Pancreas (tissue), 10 donors: ENCODE results near the gene RIN1. TPM values are rescaled to one million over a fixed set of nuclear protein-coding genes. Genes with fewer than 3 reads are reported as not detected.
"Not testable (repeated sequence)": the region's sequence is repeated elsewhere in the genome, so short reads cannot be mapped to it uniquely, and the experiment has no call there.

ENCODE experiments used
- ATAC-seq, 4 donors: fragments of 200-7000 bp; cut with Tn5 transposase; one replicate each; pipeline versions ENCODE4 v1.8.0 to v1.9.1; 2020; ENCODE audit warnings: mild to moderate bottlenecking in 4 of 4, moderate library complexity in 4 of 4
- DNase-seq, 6 donors: peaks; one replicate each; pipeline ENCODE4 v3.0.0-alpha.2; 2020
- FAIRE-seq: peaks from 2 replicates; lab custom pipeline; 2012; peaks lifted over from hg19 to GRCh38; lab: Jason Lieb, UNC
- H3K27ac ChIP-seq, 4 donors: fragments of 200-600 bp; sonication (generic); 1 replicate in 3 of 4; 2 replicates in 1 of 4; pipeline versions ENCODE4 v1.5.0 to v1.8.0; 2020
- H3K27me3 ChIP-seq, 4 donors: fragments of 200-600 bp; one replicate each; pipeline ENCODE4 v1.8.0; 2021
- H3K36me3 ChIP-seq, 3 donors: fragments of 200-600 bp; sonication (generic) in 1 of 3; one replicate each; pipeline versions ENCODE4 v1.5.0 to v1.8.0; 2020 to 2021
- H3K4me1 ChIP-seq, 3 donors: fragments of 200-600 bp; one replicate each; pipeline ENCODE4 v1.8.0; 2021
- H3K4me3 ChIP-seq, 4 donors: fragments of 200-600 bp; sonication (generic) in 2 of 4; one replicate each; pipeline versions ENCODE4 v1.5.0 to v1.8.0; 2020 to 2021
- H3K9me3 ChIP-seq, 4 donors: fragments of 200-600 bp; one replicate each; pipeline ENCODE4 v1.8.0; 2021
- WGBS, 2 donors: extraction: QIAGEN DNeasy Blood & Tissue Kit; methylation state at CpG; one replicate each; pipeline ENCODE4 v1.1.7; 2013; 5-methylcytosine and 5-hydroxymethylcytosine counted together
- intact Hi-C, 3 donors: fragments of 100-400 bp; cut with DNase I; formaldehyde crosslinking; loops; one replicate each; pipeline versions ENCODE4 v1.11.1 to v1.14.2; 2022
- polyA plus RNA-seq, 2 donors: library from polyadenylated mRNA; stranded (reverse); fragments of 200-250 nt; gene quantifications; one replicate each; pipeline ENCODE4 v1.2.3, GENCODE V29; 2013
- total RNA-seq, 6 donors: library from RNA; stranded (reverse); fragmentation: NEBNext Ultra II Directional in 4 of 6; extraction: Animal tissue kit (Norgen Biotek cat#: 25700) in 4 of 6; gene quantifications; one replicate each; pipeline versions ENCODE4 v1.2.1 to v1.2.4, GENCODE V29; 2021 to 2023
- TF ChIP-seq, protein P1 (sequence below), 4 donors: fragments of 200-600 bp; sonication (generic) in 3 of 4; IDR thresholded peaks; one replicate each; pipeline versions ENCODE4 v1.5.0 to v1.8.0; 2021; ENCODE audit warnings: antibody characterized with exemption in 4 of 4
- donor health status: healthy with polysubstance abuse.
- donor health status: DM: no; HTN: no; CAD: no; lungs with moderate emphysema.
- donor health status: DM: no; HTN: no; CAD: no.
- donor health status: control.
- donor health status: control.
- donor health status: Bipolar disorder and iron deficiency.
- donor health status: DM: yes; HTN: yes; CAD: no.
- donor health status: DM: no; HTN: no; CAD: no.
- donor health status: DM: no; HTN: no; CAD: no.
- donor health status: DM: yes; HTN: yes; CAD: no.

RIN1 gene
- total RNA-seq (1 to 10 TPM; 2.7 to 5.0 (median 4.1) TPM), polyA plus RNA-seq (10 to 100 TPM in 1 of 2 donors, 1 to 10 TPM in 1; 9.2 to 15.7 TPM)

GRCh38 chr11:66336234-66337102 lies at the start of gene RIN1:
Gene RIN1, minus strand, starts transcription at chr11:66336434. Its CDS starts 32 bp downstream, at chr11:66336402.
- H3K36me3 ChIP-seq, result peaks cover 0 to 18% (median 9%) of the 10 kb centered on the region in 3 donors
- peaks cover 4 to 12% (median 10%) of the 10 kb centered on the region in 3 donors for H3K4me1 ChIP-seq
- intact Hi-C loops, result no loop called here
- no peaks in the 10 kb centered on the region for H3K27me3 ChIP-seq
- peak within 1 kb of the TSS; percentile 10 to 68 (median 36) for H3K4me3 ChIP-seq
- TF ChIP-seq, protein P1, sequence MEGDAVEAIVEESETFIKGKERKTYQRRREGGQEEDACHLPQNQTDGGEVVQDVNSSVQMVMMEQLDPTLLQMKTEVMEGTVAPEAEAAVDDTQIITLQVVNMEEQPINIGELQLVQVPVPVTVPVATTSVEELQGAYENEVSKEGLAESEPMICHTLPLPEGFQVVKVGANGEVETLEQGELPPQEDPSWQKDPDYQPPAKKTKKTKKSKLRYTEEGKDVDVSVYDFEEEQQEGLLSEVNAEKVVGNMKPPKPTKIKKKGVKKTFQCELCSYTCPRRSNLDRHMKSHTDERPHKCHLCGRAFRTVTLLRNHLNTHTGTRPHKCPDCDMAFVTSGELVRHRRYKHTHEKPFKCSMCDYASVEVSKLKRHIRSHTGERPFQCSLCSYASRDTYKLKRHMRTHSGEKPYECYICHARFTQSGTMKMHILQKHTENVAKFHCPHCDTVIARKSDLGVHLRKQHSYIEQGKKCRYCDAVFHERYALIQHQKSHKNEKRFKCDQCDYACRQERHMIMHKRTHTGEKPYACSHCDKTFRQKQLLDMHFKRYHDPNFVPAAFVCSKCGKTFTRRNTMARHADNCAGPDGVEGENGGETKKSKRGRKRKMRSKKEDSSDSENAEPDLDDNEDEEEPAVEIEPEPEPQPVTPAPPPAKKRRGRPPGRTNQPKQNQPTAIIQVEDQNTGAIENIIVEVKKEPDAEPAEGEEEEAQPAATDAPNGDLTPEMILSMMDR (IDR thresholded peaks at IDR 0.05), result peak in 1 of 4 donors; percentile 8
- DNase-seq (peak in 5 of 6 donors; percentile 54 to 82 (median 70)), FAIRE-seq (no peak), ATAC-seq (peak; percentile 75 to 85 (median 80))
- peak within 1 kb of the TSS; percentile 0 to 57 (median 20) for H3K27ac ChIP-seq
- WGBS, 2 donors, result 14 to 16% methylated on average over 22 of the region's 22 CpGs
- H3K9me3 ChIP-seq, result no peaks in the 10 kb centered on the region

DNA sequence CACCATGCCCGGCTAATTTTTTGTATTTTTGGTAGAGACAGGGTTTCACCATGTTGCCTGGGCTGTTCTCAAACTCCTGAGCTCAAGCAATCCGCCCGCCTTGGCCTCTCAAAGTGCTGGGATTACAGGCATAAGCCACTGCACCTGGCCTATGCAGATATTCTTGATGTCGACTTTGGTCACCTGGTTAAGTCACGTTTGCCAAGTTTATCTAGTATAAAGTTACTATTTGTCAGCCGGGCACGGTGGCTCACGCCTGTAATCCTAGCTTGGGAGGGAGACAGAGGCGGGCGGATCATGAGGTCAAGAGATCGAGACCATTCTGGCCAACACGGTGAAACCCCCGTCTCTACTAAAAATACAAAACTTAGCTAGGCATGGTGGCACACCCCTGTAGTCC lies 48.1 kb upstream of the RIN1 start:
- FAIRE-seq, intact Hi-C loops: not testable (repeated sequence)
- 56 to 61% methylated on average over 13 of the region's 13 CpGs for WGBS, 2 donors

DNA sequence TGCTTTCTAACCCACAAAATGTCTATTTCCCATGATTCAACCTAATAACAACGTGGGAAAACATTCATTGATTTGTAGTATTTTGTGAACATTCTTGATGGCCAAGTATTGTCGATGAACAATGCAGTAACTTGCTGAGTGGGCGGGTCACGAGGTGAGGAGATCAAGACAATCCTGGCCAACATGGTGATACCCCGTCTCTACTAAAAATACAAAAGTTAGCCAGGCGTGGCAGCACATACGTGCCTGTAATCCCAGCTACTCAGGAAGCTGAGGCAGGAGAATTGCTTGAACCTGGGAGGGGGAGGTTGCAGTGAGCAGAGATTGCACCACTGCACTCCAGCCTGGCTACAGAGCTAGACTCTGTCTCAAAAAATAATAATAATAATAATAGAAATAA lies 44.0 kb upstream of the RIN1 start:
- ATAC-seq, H3K36me3 ChIP-seq, H3K27me3 ChIP-seq, H3K4me1 ChIP-seq, FAIRE-seq, H3K4me3 ChIP-seq, H3K9me3 ChIP-seq, H3K27ac ChIP-seq, intact Hi-C loops: not testable (repeated sequence)
- 17 to 22% methylated on average over 7 of the region's 7 CpGs for WGBS, 2 donors
- peak in 1 of 6 donors; percentile 15 for DNase-seq

More for the DNA sequence above, 48.1 kb upstream of the RIN1 start:
- not testable (repeated sequence) for H3K9me3 ChIP-seq, H3K27ac ChIP-seq, H3K27me3 ChIP-seq, ATAC-seq, H3K4me3 ChIP-seq, DNase-seq, H3K4me1 ChIP-seq, H3K36me3 ChIP-seq

GRCh38 chr11:66373690-66374287 lies 37.6 kb upstream of the RIN1 start:
- H3K4me3 ChIP-seq, DNase-seq, intact Hi-C loops, H3K27ac ChIP-seq, FAIRE-seq, H3K27me3 ChIP-seq, H3K4me1 ChIP-seq, H3K9me3 ChIP-seq, ATAC-seq, H3K36me3 ChIP-seq: not testable (repeated sequence)
- 67 to 78% methylated on average over 9 of the region's 9 CpGs for WGBS, 2 donors

GRCh38 chr11:66373265-66373664 lies 37.0 kb upstream of the RIN1 start:
- WGBS, 2 donors, result 32 to 34% methylated on average over 5 of the region's 5 CpGs
- ATAC-seq, result no peak
- H3K4me1 ChIP-seq, result peaks cover 0 to 4% (median 0%) of the 10 kb centered on the region in 3 donors
- intact Hi-C loops, result no loop called here
- DNase-seq, result no peak
- no peak for FAIRE-seq
- no peaks in the 10 kb centered on the region for H3K9me3 ChIP-seq
- no peaks in the 10 kb centered on the region for H3K36me3 ChIP-seq
- H3K27ac ChIP-seq, result no peak overlapping the region
- TF ChIP-seq, protein P1 (IDR thresholded peaks at IDR 0.05), result no peak
- H3K27me3 ChIP-seq, result no peaks in the 10 kb centered on the region
- no peak overlapping the region for H3K4me3 ChIP-seq

DNA sequence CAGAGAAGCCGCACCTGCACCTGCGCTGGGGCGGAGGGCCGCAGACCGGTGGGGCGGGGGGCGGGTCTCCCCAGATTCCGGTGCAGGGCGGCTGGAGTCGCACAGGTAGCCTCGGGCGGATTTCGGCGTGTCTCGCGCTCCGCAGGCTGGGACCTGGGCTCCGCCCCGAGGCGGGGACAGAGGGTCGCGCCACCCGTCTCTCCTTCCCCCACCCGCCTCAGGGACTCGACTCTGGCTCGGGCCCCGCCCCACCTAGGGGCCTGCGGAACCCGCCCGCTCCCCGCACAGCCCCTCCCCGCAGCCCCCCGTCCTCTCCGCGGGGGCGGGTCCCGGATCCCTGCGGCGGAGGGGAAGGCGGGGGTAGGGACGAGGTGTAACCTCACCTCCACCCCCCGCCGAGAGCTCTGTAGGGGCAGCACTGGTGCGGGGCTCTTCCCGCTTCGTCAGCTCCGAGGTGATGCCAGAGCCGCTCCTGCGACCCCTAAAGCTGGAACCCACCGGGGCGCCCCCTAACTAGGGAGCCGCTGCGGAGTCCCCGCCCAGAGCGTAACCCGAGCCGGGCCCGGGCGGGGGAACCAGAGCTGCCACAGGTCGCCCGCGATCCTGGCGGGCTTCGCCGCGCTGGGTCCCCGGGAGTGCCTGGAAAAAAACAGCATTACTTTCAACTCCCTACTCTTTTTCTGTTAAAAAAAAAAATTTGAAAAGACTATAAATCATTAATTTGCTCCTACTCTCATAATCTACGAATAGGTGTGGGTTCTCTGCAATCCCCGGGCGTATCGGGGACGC lies 35.6 kb upstream of the RIN1 start, which contains the start of gene SLC29A2:
TSS of gene SLC29A2 (minus strand) at position 134 of the 789 bp plus-strand sequence. CDS start 169 bp downstream, outside the sequence.
- H3K9me3 ChIP-seq, result no peaks in the 10 kb centered on the region
- H3K4me1 ChIP-seq, result peaks cover 0 to 4% (median 0%) of the 10 kb centered on the region in 3 donors
- intact Hi-C loops, result no loop called here
- no peaks in the 10 kb centered on the region for H3K27me3 ChIP-seq
- H3K27ac ChIP-seq, result peak within 1 kb of the TSS; percentile 77 to 94 (median 92)
- H3K4me3 ChIP-seq, result peak within 1 kb of the TSS; percentile 60 to 69 (median 62)
- no peak for FAIRE-seq
- WGBS, 2 donors, result 0 to 1% methylated on average over 49 to 72 of the region's 72 CpGs
- TF ChIP-seq, protein P1 (IDR thresholded peaks at IDR 0.05), result no peak
- DNase-seq, result peak; percentile 81 to 92 (median 86)
- peak; percentile 75 to 90 (median 84) for ATAC-seq
- H3K36me3 ChIP-seq, result no peaks in the 10 kb centered on the region
